Cerebellar nuclear complex (tissue), 1 donor: ENCODE data around the gene NEMF.
"Not testable (repeated sequence)": the region's sequence is repeated elsewhere in the genome, so short reads cannot be mapped to it uniquely, and the experiment has no call there.

Experiments used
- DNase-seq, 2 experiments: peaks; one replicate each; lab custom pipeline; 2025; lab: John Stamatoyannopoulos, UW

Gene NEMF, protein sequence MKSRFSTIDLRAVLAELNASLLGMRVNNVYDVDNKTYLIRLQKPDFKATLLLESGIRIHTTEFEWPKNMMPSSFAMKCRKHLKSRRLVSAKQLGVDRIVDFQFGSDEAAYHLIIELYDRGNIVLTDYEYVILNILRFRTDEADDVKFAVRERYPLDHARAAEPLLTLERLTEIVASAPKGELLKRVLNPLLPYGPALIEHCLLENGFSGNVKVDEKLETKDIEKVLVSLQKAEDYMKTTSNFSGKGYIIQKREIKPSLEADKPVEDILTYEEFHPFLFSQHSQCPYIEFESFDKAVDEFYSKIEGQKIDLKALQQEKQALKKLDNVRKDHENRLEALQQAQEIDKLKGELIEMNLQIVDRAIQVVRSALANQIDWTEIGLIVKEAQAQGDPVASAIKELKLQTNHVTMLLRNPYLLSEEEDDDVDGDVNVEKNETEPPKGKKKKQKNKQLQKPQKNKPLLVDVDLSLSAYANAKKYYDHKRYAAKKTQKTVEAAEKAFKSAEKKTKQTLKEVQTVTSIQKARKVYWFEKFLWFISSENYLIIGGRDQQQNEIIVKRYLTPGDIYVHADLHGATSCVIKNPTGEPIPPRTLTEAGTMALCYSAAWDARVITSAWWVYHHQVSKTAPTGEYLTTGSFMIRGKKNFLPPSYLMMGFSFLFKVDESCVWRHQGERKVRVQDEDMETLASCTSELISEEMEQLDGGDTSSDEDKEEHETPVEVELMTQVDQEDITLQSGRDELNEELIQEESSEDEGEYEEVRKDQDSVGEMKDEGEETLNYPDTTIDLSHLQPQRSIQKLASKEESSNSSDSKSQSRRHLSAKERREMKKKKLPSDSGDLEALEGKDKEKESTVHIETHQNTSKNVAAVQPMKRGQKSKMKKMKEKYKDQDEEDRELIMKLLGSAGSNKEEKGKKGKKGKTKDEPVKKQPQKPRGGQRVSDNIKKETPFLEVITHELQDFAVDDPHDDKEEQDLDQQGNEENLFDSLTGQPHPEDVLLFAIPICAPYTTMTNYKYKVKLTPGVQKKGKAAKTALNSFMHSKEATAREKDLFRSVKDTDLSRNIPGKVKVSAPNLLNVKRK

GRCh38 chr14:49852301-49853157 lies at the start of gene NEMF:
NEMF (minus strand) TSS chr14:49852788; CDS start chr14:49852753, 35 bp downstream.
- DNase-seq, result peak in 1 of 2 experiments; percentile 57

DNA sequence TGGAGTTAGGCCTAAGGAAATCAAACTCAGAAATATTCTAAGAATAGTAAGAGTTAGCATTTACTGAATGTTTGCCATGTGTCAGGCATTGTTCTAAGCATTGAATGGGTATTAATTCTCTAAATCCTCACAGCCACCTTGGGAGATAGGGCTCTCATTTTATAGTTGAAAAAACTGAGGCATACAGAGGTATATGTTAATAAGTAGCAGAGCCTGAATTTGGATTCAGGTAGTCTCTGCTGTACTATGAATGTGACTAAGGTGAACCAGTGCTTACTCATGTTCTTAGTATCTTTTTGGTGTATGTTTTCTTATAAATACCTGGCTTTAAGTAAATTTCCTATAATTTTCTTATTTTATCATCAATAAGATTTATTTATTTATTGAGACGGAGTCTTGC lies 48.4 kb upstream of the NEMF start:
- DNase-seq, result no peak

DNA sequence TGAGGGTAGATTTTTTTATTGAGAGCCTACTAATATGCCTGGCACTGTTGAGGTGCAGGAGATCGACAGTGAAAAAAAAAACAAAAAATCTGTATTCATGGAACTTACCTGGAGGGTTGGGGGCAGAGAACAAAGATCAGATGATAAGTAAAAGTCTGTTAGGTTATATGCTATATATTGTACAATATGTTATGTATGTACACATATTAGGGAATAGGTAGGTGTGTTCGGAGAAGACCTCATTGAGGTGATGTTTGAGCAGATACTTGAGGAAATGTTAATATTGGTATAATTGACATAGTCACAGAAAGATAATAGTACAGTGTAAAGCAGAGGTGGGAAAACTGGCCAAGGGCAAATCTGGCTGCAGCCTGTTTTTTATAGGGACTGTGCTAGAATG lies 45.9 kb upstream of the NEMF start:
- DNase-seq, result no peak

- DNase-seq, result no peak
Observed at GRCh38 chr14:49897965-49898364, 45.4 kb upstream of the NEMF start.

DNA sequence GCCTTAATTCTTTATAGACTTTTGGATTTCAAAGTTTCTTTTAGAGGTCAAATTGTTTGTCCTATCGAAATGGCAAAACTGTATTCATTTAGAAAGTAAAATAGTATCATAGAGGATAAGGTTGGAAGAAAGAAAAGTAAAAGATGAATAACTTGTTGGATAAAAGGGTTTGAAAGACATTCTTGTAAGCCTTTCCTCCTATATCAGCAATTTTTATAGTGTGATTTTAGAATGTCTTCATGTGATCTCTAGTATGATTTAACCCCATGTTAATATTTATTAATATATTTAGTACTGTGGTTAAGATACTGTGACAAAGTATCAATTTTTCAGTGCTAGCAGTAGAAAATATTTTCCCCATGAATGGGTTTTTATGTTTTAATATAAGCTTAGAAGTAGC lies 44.8 kb upstream of the NEMF start:
- DNase-seq, result no peak

DNA sequence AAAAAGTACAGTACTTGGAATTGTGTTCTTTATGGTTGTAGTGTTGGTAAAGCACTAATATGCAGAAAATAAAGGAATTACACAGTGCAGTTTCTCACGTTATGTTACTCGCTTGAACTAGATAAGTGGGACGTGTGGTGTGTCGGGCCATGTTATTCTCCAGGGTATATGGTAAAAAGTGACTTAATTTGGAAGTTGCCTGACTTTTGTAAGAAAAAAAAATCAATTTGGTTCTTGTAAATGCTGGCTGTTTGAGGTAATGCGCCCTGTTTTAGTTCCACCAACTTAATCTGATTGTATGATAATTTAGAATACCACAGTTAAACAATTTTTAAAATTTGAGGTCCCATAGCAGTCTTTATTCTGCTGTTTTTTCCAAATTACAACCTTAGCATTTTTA lies 44.4 kb upstream of the NEMF start:
- DNase-seq, result no peak

GRCh38 chr14:49896272-49896671 lies 43.7 kb upstream of the NEMF start:
- not testable (repeated sequence) for DNase-seq

GRCh38 chr14:49895480-49895879 lies 42.9 kb upstream of the NEMF start:
- no peak for DNase-seq

GRCh38 chr14:49894214-49895107 lies 41.9 kb upstream of the NEMF start:
- not testable (repeated sequence) for DNase-seq

GRCh38 chr14:49893309-49894213 lies 41.0 kb upstream of the NEMF start:
- no peak for DNase-seq

DNA sequence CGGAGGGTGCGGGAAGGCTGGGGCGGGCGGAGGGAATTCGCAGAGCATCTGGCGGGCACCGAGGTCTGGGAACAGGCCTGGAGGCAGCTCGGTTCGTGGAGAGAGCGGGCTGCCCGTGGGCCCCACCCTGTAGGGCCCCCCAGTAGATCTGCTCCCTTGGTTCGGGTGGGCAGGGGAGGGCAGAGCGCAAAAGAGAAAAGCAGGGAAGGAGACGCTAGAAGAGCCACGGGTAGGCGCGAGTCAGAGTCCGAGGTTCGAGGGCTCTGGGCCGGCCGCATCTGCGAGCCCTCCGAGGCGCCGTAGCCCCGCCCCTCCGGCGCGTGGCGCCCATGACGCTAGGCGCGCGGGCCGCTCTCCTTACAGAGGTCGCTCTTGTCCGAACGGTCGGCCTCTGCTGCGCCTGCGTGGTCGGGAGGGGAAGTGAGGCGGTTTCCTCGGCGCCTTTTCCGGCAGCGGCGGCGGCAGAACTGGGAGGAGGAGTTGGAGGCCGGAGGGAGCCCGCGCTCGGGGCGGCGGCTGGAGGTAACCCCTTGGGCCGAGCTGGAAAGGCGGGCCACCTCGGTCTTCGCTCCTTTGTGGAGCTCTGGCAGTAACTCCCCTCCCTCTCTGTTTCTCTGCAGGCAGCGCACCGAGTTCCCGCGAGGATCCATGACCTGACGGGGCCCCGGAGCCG lies 40.2 kb upstream of the NEMF start, which contains the start of gene ARF6:
TSS of gene ARF6 (plus strand) at position 447 of the 673 bp plus-strand sequence. CDS start 655 bp downstream, outside the sequence.
- DNase-seq, result peak; percentile 43 to 72

- DNase-seq, result no peak
Observed at GRCh38 chr14:49892301-49892635, 39.7 kb upstream of the NEMF start.

GRCh38 chr14:49888293-49888692 lies 35.7 kb upstream of the NEMF start:
- no peak for DNase-seq

- DNase-seq, result no peak
Observed at GRCh38 chr14:49886523-49886922, 33.9 kb upstream of the NEMF start.

GRCh38 chr14:49882826-49883694 lies 30.5 kb upstream of the NEMF start:
- DNase-seq, result no peak

GRCh38 chr14:49881350-49882001 lies 28.9 kb upstream of the NEMF start:
- no peak for DNase-seq
